Ishikawa (cell line): ENCODE measurements around the gene TRAK2.

Source experiments
- CEBPB ChIP-seq: IDR thresholded peaks from 2 replicates; pipeline ENCODE4 v1.6.1; 2012
- EGR1 ChIP-seq: IDR thresholded peaks from 2 replicates; pipeline ENCODE4 v1.6.1; 2012
- EP300 ChIP-seq: IDR thresholded peaks from 2 replicates; pipeline ENCODE4 v1.6.1; 2012; ENCODE audit warnings: borderline replicate concordance
- FOXM1 ChIP-seq: IDR thresholded peaks from 2 replicates; pipeline ENCODE4 v1.6.1; 2012; ENCODE audit warnings: low read depth, borderline replicate concordance
- NFIC ChIP-seq: IDR thresholded peaks from 2 replicates; pipeline ENCODE4 v1.6.1; 2012
- RAD21 ChIP-seq: IDR thresholded peaks from 2 replicates; pipeline ENCODE4 v1.6.1; 2012; ENCODE audit warnings: low read depth
- TAF1 ChIP-seq: IDR thresholded peaks from 2 replicates; pipeline ENCODE4 v1.6.1; 2012; ENCODE audit warnings: low read depth, mild to moderate bottlenecking
- TCF12 ChIP-seq: IDR thresholded peaks from 2 replicates; pipeline ENCODE4 v1.6.1; 2012; ENCODE audit warnings: low read depth
- TEAD4 ChIP-seq: IDR thresholded peaks from 2 replicates; pipeline ENCODE4 v1.6.1; 2012
- YY1 ChIP-seq: IDR thresholded peaks from 2 replicates; pipeline ENCODE4 v1.6.1; 2012; ENCODE audit warnings: low read depth
- TF ChIP-seq, protein P1 (sequence below): IDR thresholded peaks from 2 replicates; pipeline ENCODE4 v1.6.1; 2012
- TF ChIP-seq, protein P2 (sequence below): IDR thresholded peaks from 2 replicates; pipeline ENCODE4 v1.6.1; 2012
- TF ChIP-seq, protein P3 (sequence below): IDR thresholded peaks from 2 replicates; pipeline ENCODE4 v1.6.1; 2012; ENCODE audit warnings: low read depth, mild to moderate bottlenecking

- no peak for TF ChIP-seq CEBPB
- TF ChIP-seq TAF1, result no peak
- no peak for TF ChIP-seq EGR1
- no peak for TF ChIP-seq EP300
- TF ChIP-seq, protein P1, sequence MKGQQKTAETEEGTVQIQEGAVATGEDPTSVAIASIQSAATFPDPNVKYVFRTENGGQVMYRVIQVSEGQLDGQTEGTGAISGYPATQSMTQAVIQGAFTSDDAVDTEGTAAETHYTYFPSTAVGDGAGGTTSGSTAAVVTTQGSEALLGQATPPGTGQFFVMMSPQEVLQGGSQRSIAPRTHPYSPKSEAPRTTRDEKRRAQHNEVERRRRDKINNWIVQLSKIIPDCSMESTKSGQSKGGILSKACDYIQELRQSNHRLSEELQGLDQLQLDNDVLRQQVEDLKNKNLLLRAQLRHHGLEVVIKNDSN, result no peak
- no peak for TF ChIP-seq FOXM1
- TF ChIP-seq, protein P2, sequence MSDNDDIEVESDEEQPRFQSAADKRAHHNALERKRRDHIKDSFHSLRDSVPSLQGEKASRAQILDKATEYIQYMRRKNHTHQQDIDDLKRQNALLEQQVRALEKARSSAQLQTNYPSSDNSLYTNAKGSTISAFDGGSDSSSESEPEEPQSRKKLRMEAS, result no peak
- TF ChIP-seq TCF12, result no peak
- TF ChIP-seq, protein P3, sequence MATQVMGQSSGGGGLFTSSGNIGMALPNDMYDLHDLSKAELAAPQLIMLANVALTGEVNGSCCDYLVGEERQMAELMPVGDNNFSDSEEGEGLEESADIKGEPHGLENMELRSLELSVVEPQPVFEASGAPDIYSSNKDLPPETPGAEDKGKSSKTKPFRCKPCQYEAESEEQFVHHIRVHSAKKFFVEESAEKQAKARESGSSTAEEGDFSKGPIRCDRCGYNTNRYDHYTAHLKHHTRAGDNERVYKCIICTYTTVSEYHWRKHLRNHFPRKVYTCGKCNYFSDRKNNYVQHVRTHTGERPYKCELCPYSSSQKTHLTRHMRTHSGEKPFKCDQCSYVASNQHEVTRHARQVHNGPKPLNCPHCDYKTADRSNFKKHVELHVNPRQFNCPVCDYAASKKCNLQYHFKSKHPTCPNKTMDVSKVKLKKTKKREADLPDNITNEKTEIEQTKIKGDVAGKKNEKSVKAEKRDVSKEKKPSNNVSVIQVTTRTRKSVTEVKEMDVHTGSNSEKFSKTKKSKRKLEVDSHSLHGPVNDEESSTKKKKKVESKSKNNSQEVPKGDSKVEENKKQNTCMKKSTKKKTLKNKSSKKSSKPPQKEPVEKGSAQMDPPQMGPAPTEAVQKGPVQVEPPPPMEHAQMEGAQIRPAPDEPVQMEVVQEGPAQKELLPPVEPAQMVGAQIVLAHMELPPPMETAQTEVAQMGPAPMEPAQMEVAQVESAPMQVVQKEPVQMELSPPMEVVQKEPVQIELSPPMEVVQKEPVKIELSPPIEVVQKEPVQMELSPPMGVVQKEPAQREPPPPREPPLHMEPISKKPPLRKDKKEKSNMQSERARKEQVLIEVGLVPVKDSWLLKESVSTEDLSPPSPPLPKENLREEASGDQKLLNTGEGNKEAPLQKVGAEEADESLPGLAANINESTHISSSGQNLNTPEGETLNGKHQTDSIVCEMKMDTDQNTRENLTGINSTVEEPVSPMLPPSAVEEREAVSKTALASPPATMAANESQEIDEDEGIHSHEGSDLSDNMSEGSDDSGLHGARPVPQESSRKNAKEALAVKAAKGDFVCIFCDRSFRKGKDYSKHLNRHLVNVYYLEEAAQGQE, result no peak
- no peak for TF ChIP-seq YY1
- TF ChIP-seq TEAD4, result no peak
- TF ChIP-seq RAD21, result no peak
- no peak for TF ChIP-seq NFIC
These were observed 335 bp downstream of the TRAK2 start for GRCh38 chr2:201450954-201451291.
